WTC11 (cell line): ENCODE data around the gene LCLAT1. TPM values are rescaled to one million over a fixed set of nuclear protein-coding genes. Genes with fewer than 3 reads are reported as not detected.

ENCODE experiments used
- ATAC-seq: fragments of 200-7000 bp; cut with Tn5 transposase; 2 replicates; pipeline ENCODE4 v1.10.0; 2021; ENCODE audit warnings: mild to moderate bottlenecking, moderate library complexity
- CTCF ChIA-PET: fragments of 300-600 bp; sonication (Branson Sonifier 250); formaldehyde crosslinking; loops from one replicate; lab custom pipeline; 2021; ENCODE audit warnings: antibody characterized with exemption; lab: Charles Lee
- POLR2A ChIA-PET: fragments of 350-600 bp; sonication (Branson Sonifier 250); formaldehyde crosslinking; loops from one replicate; lab custom pipeline; 2021; ENCODE audit warnings: antibody characterized with exemption; lab: Charles Lee
- DNase-seq: peaks from one replicate; pipeline ENCODE4 v3.0.0; 2021; ENCODE audit warnings: low spot score
- H3K27ac Mint-ChIP-seq: 2 replicates; pipeline ENCODE4 v1.8.0; 2021; ENCODE audit warnings: mixed read lengths
- H3K27me3 Mint-ChIP-seq: 2 replicates; pipeline ENCODE4 v1.8.0; 2021; ENCODE audit warnings: low read depth, mild to moderate bottlenecking, moderate library complexity, mixed read lengths
- H3K36me3 Mint-ChIP-seq: 2 replicates; pipeline ENCODE4 v1.8.0; 2021; ENCODE audit warnings: mixed read lengths
- H3K4me1 Mint-ChIP-seq: 2 replicates; pipeline ENCODE4 v1.8.0; 2022; ENCODE audit warnings: mixed read lengths
- H3K4me3 Mint-ChIP-seq: 2 replicates; pipeline ENCODE4 v1.8.0; 2021; ENCODE audit warnings: mild to moderate bottlenecking, moderate library complexity, mixed read lengths
- H3K9me3 Mint-ChIP-seq: 2 replicates; pipeline ENCODE4 v1.8.0; 2021; ENCODE audit warnings: mixed read lengths
- AFF4 ChIP-seq: sonication (generic); formaldehyde crosslinking; IDR thresholded peaks from 2 replicates; pipeline ENCODE4 v1.8.1; 2023; ENCODE audit warnings: mild to moderate bottlenecking, missing genetic modification reagents, borderline replicate concordance
- ATF3 ChIP-seq: sonication (generic); formaldehyde crosslinking; conservative IDR thresholded peaks from 2 replicates; pipeline ENCODE4 v1.8.1; 2022; ENCODE audit warnings: mild to moderate bottlenecking, missing genetic modification reagents
- CBFB ChIP-seq: sonication (generic); formaldehyde crosslinking; IDR thresholded peaks from 2 replicates; pipeline ENCODE4 v1.8.1; 2022; ENCODE audit warnings: mild to moderate bottlenecking, low read depth, missing genetic modification reagents
- CREM ChIP-seq: sonication (generic); formaldehyde crosslinking; IDR thresholded peaks from 2 replicates; pipeline ENCODE4 v1.8.1; 2022; ENCODE audit warnings: mild to moderate bottlenecking, missing genetic modification reagents, moderate library complexity
- E2F5 ChIP-seq: sonication (generic); formaldehyde crosslinking; IDR thresholded peaks from 2 replicates; pipeline ENCODE4 v1.8.1; 2022; ENCODE audit warnings: mild to moderate bottlenecking, moderate library complexity, missing genetic modification reagents
- ERG ChIP-seq: fragments of 250-450 bp; sonication (Bioruptor Pico); IDR thresholded peaks from 2 replicates; pipeline ENCODE4 v1.8.0; 2021; ENCODE audit warnings: mild to moderate bottlenecking
- FOXK1 ChIP-seq: sonication (generic); formaldehyde crosslinking; IDR thresholded peaks from 2 replicates; pipeline ENCODE4 v1.8.0; 2022; ENCODE audit warnings: mild to moderate bottlenecking, moderate library complexity, missing genetic modification reagents
- GABPB1 ChIP-seq: sonication (generic); formaldehyde crosslinking; IDR thresholded peaks from 2 replicates; pipeline ENCODE4 v1.8.1; 2023; ENCODE audit warnings: mild to moderate bottlenecking, missing genetic modification reagents
- GRHL2 ChIP-seq: fragments of 250-450 bp; sonication (Bioruptor Pico); IDR thresholded peaks from 2 replicates; pipeline ENCODE4 v1.8.0; 2022; ENCODE audit warnings: mild to moderate bottlenecking, moderate library complexity; ENCODE audit not compliant: insufficient replicate concordance, severe bottlenecking
- MYBL2 ChIP-seq: sonication (generic); formaldehyde crosslinking; IDR thresholded peaks from 2 replicates; pipeline ENCODE4 v1.8.1; 2023; ENCODE audit warnings: mild to moderate bottlenecking, moderate library complexity, missing genetic modification reagents
- NFE2L1 ChIP-seq: sonication (generic); formaldehyde crosslinking; IDR thresholded peaks from 2 replicates; pipeline ENCODE4 v1.8.1; 2023; ENCODE audit warnings: missing genetic modification reagents
- PRDM15 ChIP-seq: sonication (generic); formaldehyde crosslinking; IDR thresholded peaks from 2 replicates; pipeline ENCODE4 v1.8.0; 2022; ENCODE audit warnings: missing genetic modification reagents
- ZNF232 ChIP-seq: sonication (generic); formaldehyde crosslinking; IDR thresholded peaks from 2 replicates; pipeline ENCODE4 v1.8.0; 2022; ENCODE audit warnings: mild to moderate bottlenecking, missing genetic modification reagents
- ZNF423 ChIP-seq: fragments of 250-450 bp; sonication (Bioruptor Pico); IDR thresholded peaks from 2 replicates; pipeline ENCODE4 v2.1.2; 2022; ENCODE audit warnings: mild to moderate bottlenecking, moderate library complexity
- ZNF512 ChIP-seq: sonication (generic); formaldehyde crosslinking; IDR thresholded peaks from 2 replicates; pipeline ENCODE4 v1.8.1; 2022; ENCODE audit warnings: missing genetic modification reagents, borderline replicate concordance
- ZNF532 ChIP-seq: fragments of 250-450 bp; sonication (Bioruptor Pico); IDR thresholded peaks from 2 replicates; pipeline ENCODE4 v1.9.0; 2021; ENCODE audit warnings: mild to moderate bottlenecking, borderline replicate concordance
- total RNA-seq: library from RNA; stranded (reverse); gene quantifications from 3 replicates; pipeline ENCODE4 v1.2.3, GENCODE V29; 2021

Gene LCLAT1
- total RNA-seq, 1 experiment from 2014 or later: 22.3 TPM

GRCh38 chr2:30504731-30505130 is 57.7 kb downstream of the LCLAT1 start:
- Mint-ChIP-seq H3K27ac (no peak overlapping the region), H3K4me3 (no peak overlapping the region), H3K9me3 (peaks cover 24% of the 10 kb centered on the region)
- no peak for TF ChIP-seq AFF4 (CRISPR knock-in tag)
- no peak for TF ChIP-seq FOXK1
- TF ChIP-seq, all 79 proteins: peak for 0
- H3K27me3 Mint-ChIP-seq: no peaks in the 10 kb centered on the region
- CTCF ChIA-PET: no interaction called here
- peaks cover 26% of the 10 kb centered on the region for H3K36me3 Mint-ChIP-seq
- ATAC-seq: no peak
- POLR2A ChIA-PET: no interaction called here
- DNase-seq: no peak
- H3K4me1 Mint-ChIP-seq: peaks cover 18% of the 10 kb centered on the region

- ChIA-PET CTCF (no interaction called here), POLR2A (no interaction called here)
- Mint-ChIP-seq H3K27ac (no peak overlapping the region), H3K4me1 (peaks cover 21% of the 10 kb centered on the region), H3K9me3 (peaks cover 19% of the 10 kb centered on the region), H3K4me3 (no peak overlapping the region), H3K36me3 (peaks cover 21% of the 10 kb centered on the region), H3K27me3 (no peaks in the 10 kb centered on the region)
- DNase-seq (no peak), ATAC-seq (no peak)
- no peak for TF ChIP-seq CBFB (CRISPR knock-in tag)
- TF ChIP-seq NFE2L1 (CRISPR knock-in tag): no peak
- TF ChIP-seq ZNF512: no peak
- no peak for TF ChIP-seq ZNF423 (CRISPR knock-in tag)
- TF ChIP-seq MYBL2 (CRISPR knock-in tag): no peak
- TF ChIP-seq E2F5 (CRISPR knock-in tag): no peak
- no peak for TF ChIP-seq ATF3 (CRISPR knock-in tag)
- no peak for TF ChIP-seq GABPB1 (CRISPR knock-in tag)
- no peak for TF ChIP-seq ZNF532 (CRISPR knock-in tag)
- no peak for TF ChIP-seq ZNF232
- no peak for TF ChIP-seq GRHL2
- no peak for TF ChIP-seq CREM (CRISPR knock-in tag)
- TF ChIP-seq PRDM15 (CRISPR knock-in tag): no peak
- no peak for TF ChIP-seq ERG (CRISPR knock-in tag)
Measured at GRCh38 chr2:30505500-30506180, 58.6 kb downstream of the LCLAT1 start.
